ENCODE measurements around the gene MRS2.
"Not testable (repeated sequence)": the region's sequence is repeated elsewhere in the genome, so short reads cannot be mapped to it uniquely, and the experiment has no call there.

The MRS2 gene

GRCh38 chr6:24402697-24403500 lies at the start of gene MRS2:
MRS2 (plus strand) TSS chr6:24402936; CDS start chr6:24403047, 111 bp downstream.
- peak; percentile 87 for DNase-seq

GRCh38 chr6:24353861-24354260 lies 48.9 kb upstream of the MRS2 start:
- DNase-seq = no peak

- DNase-seq = no peak
Measured at GRCh38 chr6:24355393-24355792, 47.3 kb upstream of the MRS2 start.

GRCh38 chr6:24356310-24356973 lies 46.3 kb upstream of the MRS2 start:
- DNase-seq = peak; percentile 42

GRCh38 chr6:24357336-24358218 lies 45.2 kb upstream of the MRS2 start, which contains the start of gene DCDC2:
DCDC2 (minus strand) TSS chr6:24358059; CDS start chr6:24357750, 309 bp downstream.
- peak; percentile 70 for DNase-seq

GRCh38 chr6:24358219-24358821 lies 44.4 kb upstream of the MRS2 start:
- no peak for DNase-seq

GRCh38 chr6:24359640-24360454 lies 42.9 kb upstream of the MRS2 start:
- DNase-seq = peak; percentile 96

- DNase-seq = not testable (repeated sequence)
Measured at GRCh38 chr6:24362363-24362762, 40.4 kb upstream of the MRS2 start.

- DNase-seq = not testable (repeated sequence)
Measured at GRCh38 chr6:24365103-24365633, 37.6 kb upstream of the MRS2 start.

- DNase-seq = no peak
Measured at GRCh38 chr6:24374612-24375011, 28.1 kb upstream of the MRS2 start.

GRCh38 chr6:24376871-24377270 lies 25.9 kb upstream of the MRS2 start:
- peak; percentile 48 for DNase-seq

GRCh38 chr6:24378473-24379097 lies 24.2 kb upstream of the MRS2 start:
- no peak for DNase-seq

GRCh38 chr6:24381476-24382219 lies 21.1 kb upstream of the MRS2 start:
- DNase-seq = no peak

- no peak for DNase-seq
Measured at GRCh38 chr6:24382220-24382540, 20.6 kb upstream of the MRS2 start.

- not testable (repeated sequence) for DNase-seq
Measured at GRCh38 chr6:24382891-24383494, 19.7 kb upstream of the MRS2 start.

GRCh38 chr6:24384369-24385130 lies 18.2 kb upstream of the MRS2 start:
- DNase-seq = not testable (repeated sequence)

GRCh38 chr6:24385536-24386269 lies 17.0 kb upstream of the MRS2 start:
- no peak for DNase-seq

- DNase-seq = no peak
Measured at GRCh38 chr6:24387818-24388217, 14.9 kb upstream of the MRS2 start.

Data from eye (tissue), 1 donor.